ENCODE data around the gene KRTAP5-1.
"Not testable (repeated sequence)": the region's sequence is repeated elsewhere in the genome, so short reads cannot be mapped to it uniquely, and the experiment has no call there.

KRTAP5-1 gene

DNA sequence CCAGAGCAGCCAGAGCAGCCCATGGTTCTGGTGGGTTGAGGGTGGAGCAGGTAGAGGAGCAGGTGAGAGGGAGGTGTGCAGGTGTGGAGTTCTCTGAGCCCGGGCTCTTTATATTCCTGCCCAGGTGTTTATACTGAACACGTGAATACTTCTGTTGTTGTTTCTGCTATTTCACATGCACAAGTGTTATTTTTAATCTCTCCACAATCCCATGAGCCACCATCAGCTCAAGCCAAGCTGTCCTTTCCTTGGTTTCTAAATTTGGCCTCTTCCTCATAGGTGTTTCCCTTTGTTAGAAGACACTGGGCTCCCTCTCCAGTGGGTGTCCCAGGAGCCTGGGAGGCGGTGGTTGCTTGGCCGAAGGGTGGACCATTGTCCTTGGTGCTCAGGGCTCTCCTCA lies 23.3 kb upstream of the KRTAP5-1 start, which contains the start of gene KRTAP5-3:
Gene KRTAP5-3 (minus strand): TSS at position 101 of the 400 bp plus-strand sequence. CDS start 78 bp downstream, at position 23.
- Histone ChIP-seq H3K4me2 (ENCODE audit: low read depth, low read length, poor library complexity, severe bottlenecking) (no peak within 1 kb of the TSS), H3K27me3 (ENCODE audit: low read length) (no peaks in the 10 kb centered on the region), H3K27ac (ENCODE audit: low read depth, low read length) (no peak within 1 kb of the TSS), H3K9me3 (ENCODE audit: insufficient read depth, low read length) (no peaks in the 10 kb centered on the region), H3K79me2 (ENCODE audit: insufficient read depth, low read length) (no peaks in the 10 kb centered on the region), H3K36me3 (ENCODE audit: low read length) (no peaks in the 10 kb centered on the region), H4K20me1 (ENCODE audit: low read depth, low read length) (no peaks in the 10 kb centered on the region), H2AFZ (ENCODE audit: low read depth, low read length, severe bottlenecking) (no peak within 1 kb of the TSS), H3K9ac (ENCODE audit: low read length) (no peak within 1 kb of the TSS), H3K9me2 (replicated peaks; ENCODE audit: insufficient read depth, low read length) (no peaks in the 10 kb centered on the region), H3K4me3 (ENCODE audit: insufficient read depth, low read length, poor library complexity, severe bottlenecking) (no peak within 1 kb of the TSS), H3F3A (ENCODE audit: insufficient read depth) (no peaks in the 10 kb centered on the region)
- TF ChIP-seq, protein P1, sequence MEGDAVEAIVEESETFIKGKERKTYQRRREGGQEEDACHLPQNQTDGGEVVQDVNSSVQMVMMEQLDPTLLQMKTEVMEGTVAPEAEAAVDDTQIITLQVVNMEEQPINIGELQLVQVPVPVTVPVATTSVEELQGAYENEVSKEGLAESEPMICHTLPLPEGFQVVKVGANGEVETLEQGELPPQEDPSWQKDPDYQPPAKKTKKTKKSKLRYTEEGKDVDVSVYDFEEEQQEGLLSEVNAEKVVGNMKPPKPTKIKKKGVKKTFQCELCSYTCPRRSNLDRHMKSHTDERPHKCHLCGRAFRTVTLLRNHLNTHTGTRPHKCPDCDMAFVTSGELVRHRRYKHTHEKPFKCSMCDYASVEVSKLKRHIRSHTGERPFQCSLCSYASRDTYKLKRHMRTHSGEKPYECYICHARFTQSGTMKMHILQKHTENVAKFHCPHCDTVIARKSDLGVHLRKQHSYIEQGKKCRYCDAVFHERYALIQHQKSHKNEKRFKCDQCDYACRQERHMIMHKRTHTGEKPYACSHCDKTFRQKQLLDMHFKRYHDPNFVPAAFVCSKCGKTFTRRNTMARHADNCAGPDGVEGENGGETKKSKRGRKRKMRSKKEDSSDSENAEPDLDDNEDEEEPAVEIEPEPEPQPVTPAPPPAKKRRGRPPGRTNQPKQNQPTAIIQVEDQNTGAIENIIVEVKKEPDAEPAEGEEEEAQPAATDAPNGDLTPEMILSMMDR (IDR thresholded peaks at IDR 0.05; ENCODE audit: insufficient read depth, low read length, poor library complexity, severe bottlenecking), result no peak
- TF ChIP-seq EZH2phosphoT487 (conservative IDR thresholded peaks at IDR 0.05; ENCODE audit: low read length), result no peak

DNA sequence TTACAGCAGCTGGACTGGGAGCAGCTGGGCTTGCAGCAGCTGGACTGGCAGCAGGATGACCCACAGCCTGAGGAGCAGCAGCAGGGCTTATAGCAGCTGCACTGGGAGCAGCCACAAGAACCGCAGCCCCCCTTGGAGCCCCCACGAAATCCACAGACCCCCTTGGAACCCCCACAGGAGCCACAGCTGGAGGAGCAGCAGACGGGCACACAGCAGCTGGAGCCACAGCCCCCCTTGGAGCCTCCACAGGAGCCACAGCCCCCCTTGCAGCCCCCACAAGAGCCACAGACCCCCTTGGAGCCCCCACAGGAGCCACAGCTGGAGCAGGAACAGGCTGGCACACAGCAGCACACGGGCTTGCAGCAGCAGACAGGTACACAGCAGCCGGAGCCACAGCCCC lies 22.8 kb upstream of the KRTAP5-1 start:
- H2AFZ ChIP-seq (ENCODE audit: low read depth, low read length, severe bottlenecking); H3K79me2 ChIP-seq (ENCODE audit: insufficient read depth, low read length); H3K4me2 ChIP-seq (ENCODE audit: low read depth, low read length, poor library complexity, severe bottlenecking); H3K9me3 ChIP-seq (ENCODE audit: insufficient read depth, low read length); H3K27ac ChIP-seq (ENCODE audit: low read depth, low read length); H3K36me3 ChIP-seq (ENCODE audit: low read length); H3F3A ChIP-seq (ENCODE audit: insufficient read depth); H3K4me3 ChIP-seq (ENCODE audit: insufficient read depth, low read length, poor library complexity, severe bottlenecking); H4K20me1 ChIP-seq (ENCODE audit: low read depth, low read length); H3K27me3 ChIP-seq (ENCODE audit: low read length); H3K9ac ChIP-seq (ENCODE audit: low read length); H3K9me2 ChIP-seq (replicated peaks; ENCODE audit: insufficient read depth, low read length): not testable (repeated sequence)

DNA sequence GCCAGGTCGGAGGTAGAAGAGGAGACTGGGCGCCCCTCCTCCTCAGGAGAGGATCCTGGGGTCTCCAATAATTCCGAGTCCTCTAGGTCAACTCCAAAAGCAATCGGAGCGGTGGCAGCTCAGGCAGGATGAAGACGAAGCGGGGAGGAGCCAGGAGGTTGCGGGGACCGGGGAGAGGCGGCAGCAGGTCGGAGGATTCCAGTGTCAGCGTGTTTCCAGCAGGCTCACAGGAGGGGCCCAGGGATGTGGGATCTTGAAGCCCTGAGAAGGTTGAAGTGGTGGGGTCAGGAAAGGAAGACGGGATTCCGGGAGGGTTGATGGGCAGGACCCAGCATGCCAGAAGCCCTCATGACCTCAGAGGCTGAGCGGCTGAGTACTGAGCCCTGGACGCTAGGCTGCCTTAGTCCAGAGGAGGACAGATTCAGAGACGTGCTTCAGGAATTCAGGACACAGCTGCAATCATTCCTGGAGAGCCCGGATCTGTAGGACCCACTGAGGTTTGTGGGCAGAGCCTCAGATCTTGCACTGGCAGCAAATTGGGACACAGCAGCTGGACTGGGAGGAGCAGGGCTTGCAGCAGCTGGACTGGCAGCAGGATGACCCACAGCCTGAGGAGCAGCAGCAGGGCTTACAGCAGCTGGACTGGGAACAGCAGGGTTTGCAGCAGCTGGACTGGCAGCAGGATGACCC lies 22.2 kb upstream of the KRTAP5-1 start:
- H3K79me2 ChIP-seq (ENCODE audit: insufficient read depth, low read length); H3K27ac ChIP-seq (ENCODE audit: low read depth, low read length); H3K9me2 ChIP-seq (replicated peaks; ENCODE audit: insufficient read depth, low read length); H3K4me2 ChIP-seq (ENCODE audit: low read depth, low read length, poor library complexity, severe bottlenecking); H4K20me1 ChIP-seq (ENCODE audit: low read depth, low read length); H3K36me3 ChIP-seq (ENCODE audit: low read length); H3K9me3 ChIP-seq (ENCODE audit: insufficient read depth, low read length); H3F3A ChIP-seq (ENCODE audit: insufficient read depth); H3K4me3 ChIP-seq (ENCODE audit: insufficient read depth, low read length, poor library complexity, severe bottlenecking); H2AFZ ChIP-seq (ENCODE audit: low read depth, low read length, severe bottlenecking); H3K27me3 ChIP-seq (ENCODE audit: low read length); H3K9ac ChIP-seq (ENCODE audit: low read length): not testable (repeated sequence)

DNA sequence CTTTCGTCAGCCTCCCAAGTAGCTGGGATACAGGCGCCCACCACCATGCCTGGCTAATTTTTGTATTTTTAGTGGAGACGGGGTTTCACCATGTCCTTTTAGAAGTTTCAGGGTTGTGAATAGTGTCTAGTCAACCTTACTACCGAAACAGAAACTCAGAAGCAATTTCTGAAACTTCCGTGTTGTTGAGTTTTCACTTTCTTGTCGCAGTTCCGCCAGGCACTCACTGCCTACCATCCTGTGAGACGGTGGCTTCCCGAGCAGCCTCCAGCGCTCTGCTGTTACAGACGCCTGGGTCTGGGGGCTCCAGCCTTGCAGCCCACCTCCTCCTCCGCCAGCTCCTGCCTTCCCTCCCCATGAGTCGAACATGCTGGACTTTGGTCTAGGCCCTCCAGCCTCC lies 20.8 kb upstream of the KRTAP5-1 start:
- not testable (repeated sequence) for H3K27me3 ChIP-seq (ENCODE audit: low read length); H3F3A ChIP-seq (ENCODE audit: insufficient read depth); H3K79me2 ChIP-seq (ENCODE audit: insufficient read depth, low read length); H3K9ac ChIP-seq (ENCODE audit: low read length); H3K9me2 ChIP-seq (replicated peaks; ENCODE audit: insufficient read depth, low read length); H3K36me3 ChIP-seq (ENCODE audit: low read length); H3K9me3 ChIP-seq (ENCODE audit: insufficient read depth, low read length); H3K4me2 ChIP-seq (ENCODE audit: low read depth, low read length, poor library complexity, severe bottlenecking); H4K20me1 ChIP-seq (ENCODE audit: low read depth, low read length); H2AFZ ChIP-seq (ENCODE audit: low read depth, low read length, severe bottlenecking); H3K4me3 ChIP-seq (ENCODE audit: insufficient read depth, low read length, poor library complexity, severe bottlenecking); H3K27ac ChIP-seq (ENCODE audit: low read depth, low read length)

DNA sequence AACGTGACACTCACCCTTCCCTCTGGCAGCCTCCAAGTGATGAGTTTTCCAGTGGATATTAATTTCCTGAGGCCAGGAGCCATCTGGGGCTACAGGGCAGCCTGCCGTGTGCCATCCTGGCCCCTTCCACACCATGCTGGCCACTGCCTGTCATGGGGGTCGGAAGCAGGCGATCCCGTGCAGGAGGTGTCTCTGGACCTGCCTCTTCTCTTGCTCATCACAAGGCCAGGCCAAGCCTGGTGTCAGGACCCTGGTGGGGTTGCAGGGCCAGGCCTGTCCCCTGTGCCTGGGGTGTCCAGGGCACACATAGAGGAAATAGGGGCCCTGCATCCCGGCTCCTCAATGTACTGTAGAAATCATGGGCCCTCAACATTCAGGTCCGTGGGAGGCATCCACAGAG lies 19.6 kb upstream of the KRTAP5-1 start:
- no peaks in the 10 kb centered on the region for H3K9me2 ChIP-seq (replicated peaks; ENCODE audit: insufficient read depth, low read length)
- no peak overlapping the region for H3K4me3 ChIP-seq (ENCODE audit: insufficient read depth, low read length, poor library complexity, severe bottlenecking)
- TF ChIP-seq EZH2phosphoT487 (conservative IDR thresholded peaks at IDR 0.05; ENCODE audit: low read length), result no peak
- TF ChIP-seq, protein P1 (IDR thresholded peaks at IDR 0.05; ENCODE audit: insufficient read depth, low read length, poor library complexity, severe bottlenecking), result no peak
- no peaks in the 10 kb centered on the region for H3K27me3 ChIP-seq (ENCODE audit: low read length)
- no peaks in the 10 kb centered on the region for H3F3A ChIP-seq (ENCODE audit: insufficient read depth)
- H3K4me2 ChIP-seq (ENCODE audit: low read depth, low read length, poor library complexity, severe bottlenecking), result no peak overlapping the region
- H4K20me1 ChIP-seq (ENCODE audit: low read depth, low read length), result no peaks in the 10 kb centered on the region
- H3K27ac ChIP-seq (ENCODE audit: low read depth, low read length), result no peak overlapping the region
- no peaks in the 10 kb centered on the region for H3K36me3 ChIP-seq (ENCODE audit: low read length)
- H2AFZ ChIP-seq (ENCODE audit: low read depth, low read length, severe bottlenecking), result no peak overlapping the region
- no peak overlapping the region for H3K9ac ChIP-seq (ENCODE audit: low read length)
- H3K79me2 ChIP-seq (ENCODE audit: insufficient read depth, low read length), result no peaks in the 10 kb centered on the region
- H3K9me3 ChIP-seq (ENCODE audit: insufficient read depth, low read length), result no peaks in the 10 kb centered on the region
